Activated T-helper 1 cell treated with anti-CD3 and anti-CD28 coated beads, Interleukin-12 subunit alpha, Interleukin-12 subunit beta, Interleukin-2, Interleukin-4 antibody, amounts not matched to agents 30 ng/mL and 10 ng/mL and 1 ng/mL, durations not matched to agents 14 hours and 24 hours and 36 hours (primary cell): Measurements from ENCODE around the gene FAM163A. TPM values are rescaled to one million over a fixed set of nuclear protein-coding genes. Genes with fewer than 3 reads are reported as not detected.

Source experiments
- DNase-seq: peaks from one replicate; pipeline ENCODE4 v3.0.0; 2021; ENCODE audit warnings: low spot score
- H3K27ac Mint-ChIP-seq: one replicate; pipeline ENCODE4 v1.8.0; 2021; ENCODE audit warnings: mild to moderate bottlenecking, mixed read lengths
- H3K27me3 Mint-ChIP-seq: one replicate; pipeline ENCODE4 v1.8.0; 2022; ENCODE audit warnings: mild to moderate bottlenecking, moderate library complexity, mixed read lengths; ENCODE audit not compliant: insufficient read depth
- H3K36me3 Mint-ChIP-seq: one replicate; pipeline ENCODE4 v1.8.0; 2021; ENCODE audit warnings: low read depth, mixed read lengths
- H3K4me1 Mint-ChIP-seq: one replicate; pipeline ENCODE4 v1.8.0; 2021; ENCODE audit warnings: low read depth, mixed read lengths
- H3K4me3 Mint-ChIP-seq: one replicate; pipeline ENCODE4 v1.8.0; 2021; ENCODE audit warnings: mild to moderate bottlenecking, moderate library complexity, mixed read lengths
- H3K9me3 Mint-ChIP-seq: one replicate; pipeline ENCODE4 v1.8.0; 2021; ENCODE audit warnings: mixed read lengths
- intact Hi-C: fragments of 100-400 bp; cut with micrococcal nuclease; formaldehyde crosslinking; loops from one replicate; pipeline ENCODE4 v1.15.1; 2024
- total RNA-seq: library from RNA; stranded (reverse); gene quantifications from 2 replicates; pipeline ENCODE4 v1.2.3, GENCODE V29; 2022

The FAM163A gene
- total RNA-seq, 1 donor from 2014 or later: not detected

DNA sequence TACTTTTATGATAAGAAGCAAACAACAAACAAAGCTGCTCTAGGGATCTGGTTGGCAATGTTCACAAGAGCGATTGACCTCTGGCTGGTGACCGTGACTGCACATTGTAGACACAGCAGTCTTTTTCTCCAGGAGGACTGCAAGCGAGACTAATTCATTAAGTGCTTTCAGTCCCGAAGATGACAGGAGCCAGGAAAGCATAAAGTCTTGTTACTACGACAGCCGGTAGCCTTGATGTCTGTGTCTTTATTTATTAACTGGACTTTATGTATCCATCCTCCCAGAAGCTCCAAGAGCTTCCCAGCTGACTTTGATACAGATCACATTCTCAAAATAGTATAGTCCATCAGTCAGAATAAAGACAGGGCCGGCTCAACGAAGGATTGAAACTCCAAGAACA lies 18.2 kb downstream of the FAM163A start:
- peaks cover 8% of the 10 kb centered on the region for H3K27me3 Mint-ChIP-seq
- intact Hi-C loops: no loop called here
- no peaks in the 10 kb centered on the region for H3K4me1 Mint-ChIP-seq
- no peak overlapping the region for H3K4me3 Mint-ChIP-seq
- no peak for DNase-seq
- H3K36me3 Mint-ChIP-seq: no peaks in the 10 kb centered on the region
- H3K27ac Mint-ChIP-seq: no peak overlapping the region
- no peaks in the 10 kb centered on the region for H3K9me3 Mint-ChIP-seq

DNA sequence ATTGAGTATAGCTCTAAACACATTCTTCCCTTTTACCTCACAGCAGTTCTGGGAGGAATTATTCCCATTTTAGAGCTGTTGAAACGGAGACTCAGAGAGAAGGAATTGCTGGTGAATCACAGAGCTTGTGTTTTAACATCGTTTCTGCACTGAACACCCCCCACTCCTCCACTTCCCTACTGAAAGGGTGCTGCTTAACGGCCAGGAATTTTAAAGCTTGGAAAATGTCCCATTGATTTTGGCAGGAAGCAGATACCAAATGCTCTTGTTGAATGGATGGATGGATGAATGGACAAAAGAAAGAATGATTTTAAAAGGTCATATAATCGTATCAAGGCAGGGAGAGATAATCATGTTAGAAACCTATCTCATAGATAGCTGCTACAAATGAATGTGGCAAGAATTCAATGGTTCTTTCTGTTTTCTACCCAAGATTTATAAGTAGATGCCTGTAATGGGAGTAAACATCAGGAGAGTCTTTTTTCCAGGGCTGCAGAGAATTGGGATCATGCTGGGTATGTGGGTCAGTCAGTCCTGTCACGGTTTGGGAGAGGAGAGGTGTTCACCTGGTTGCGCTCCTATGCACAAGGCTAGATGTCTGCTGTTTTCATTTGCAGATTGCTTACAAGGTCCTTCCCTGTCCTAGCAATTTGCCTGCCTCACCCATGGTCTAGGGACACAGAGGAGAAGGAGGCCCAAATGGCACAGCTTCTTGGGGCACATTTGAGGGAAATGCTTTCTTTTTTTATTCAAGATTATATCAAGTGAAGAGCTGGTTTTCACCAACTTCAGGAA lies 19.0 kb downstream of the FAM163A start:
- H3K9me3 Mint-ChIP-seq: no peaks in the 10 kb centered on the region
- no peak for DNase-seq
- intact Hi-C loops: no loop called here
- H3K27ac Mint-ChIP-seq: no peak overlapping the region
- peaks cover 8% of the 10 kb centered on the region for H3K27me3 Mint-ChIP-seq
- H3K4me3 Mint-ChIP-seq: no peak overlapping the region
- no peaks in the 10 kb centered on the region for H3K4me1 Mint-ChIP-seq
- no peaks in the 10 kb centered on the region for H3K36me3 Mint-ChIP-seq

DNA sequence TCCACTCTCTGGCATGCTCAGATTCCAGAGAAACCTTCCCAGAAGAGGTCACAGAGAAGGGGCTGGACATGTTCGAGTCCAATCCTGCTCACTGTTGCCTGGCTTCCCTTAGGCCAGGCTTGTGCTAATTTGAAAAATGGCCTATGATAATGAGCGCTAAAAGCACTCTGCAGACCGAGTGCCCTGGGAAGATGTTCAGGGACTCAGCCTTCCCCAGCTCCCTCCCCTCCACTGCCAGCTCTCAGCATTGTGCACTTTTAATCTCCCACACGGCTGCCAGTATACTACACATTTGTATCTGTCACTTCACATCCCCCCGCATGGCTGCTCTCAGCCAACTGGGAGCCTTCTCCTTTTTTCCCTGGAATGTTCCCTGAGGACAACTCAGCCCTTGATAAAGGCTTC lies 24.1 kb downstream of the FAM163A start:
- Mint-ChIP-seq H3K9me3 (no peaks in the 10 kb centered on the region), H3K4me3 (no peak overlapping the region), H3K27ac (no peak overlapping the region), H3K36me3 (no peaks in the 10 kb centered on the region), H3K27me3 (peaks cover 6% of the 10 kb centered on the region), H3K4me1 (no peaks in the 10 kb centered on the region)
- DNase-seq: no peak
- intact Hi-C loops: no loop called here

DNA sequence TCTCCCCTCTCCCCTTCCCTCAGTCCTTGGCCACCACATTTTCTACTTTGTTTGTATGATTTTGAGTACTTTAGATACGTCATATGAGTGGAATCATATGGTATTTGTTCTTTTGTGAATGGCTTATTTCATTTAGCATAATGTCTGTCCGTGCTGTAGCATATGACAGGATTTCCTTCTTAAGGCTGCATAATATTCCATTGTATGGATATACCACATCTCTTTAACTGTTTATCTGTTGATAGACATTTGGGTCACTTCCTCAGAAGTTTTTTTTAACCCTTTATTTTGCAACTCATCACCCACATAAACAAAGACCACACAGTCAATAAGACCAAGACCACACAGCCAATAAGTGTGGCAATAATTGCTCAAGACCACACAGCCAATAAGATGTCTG lies 24.9 kb downstream of the FAM163A start:
- no peak overlapping the region for H3K4me3 Mint-ChIP-seq
- DNase-seq: no peak
- no peak overlapping the region for H3K27ac Mint-ChIP-seq
- H3K27me3 Mint-ChIP-seq: peaks cover 4% of the 10 kb centered on the region
- no peaks in the 10 kb centered on the region for H3K36me3 Mint-ChIP-seq
- H3K9me3 Mint-ChIP-seq: no peaks in the 10 kb centered on the region
- H3K4me1 Mint-ChIP-seq: no peaks in the 10 kb centered on the region
- intact Hi-C loops: no loop called here

DNA sequence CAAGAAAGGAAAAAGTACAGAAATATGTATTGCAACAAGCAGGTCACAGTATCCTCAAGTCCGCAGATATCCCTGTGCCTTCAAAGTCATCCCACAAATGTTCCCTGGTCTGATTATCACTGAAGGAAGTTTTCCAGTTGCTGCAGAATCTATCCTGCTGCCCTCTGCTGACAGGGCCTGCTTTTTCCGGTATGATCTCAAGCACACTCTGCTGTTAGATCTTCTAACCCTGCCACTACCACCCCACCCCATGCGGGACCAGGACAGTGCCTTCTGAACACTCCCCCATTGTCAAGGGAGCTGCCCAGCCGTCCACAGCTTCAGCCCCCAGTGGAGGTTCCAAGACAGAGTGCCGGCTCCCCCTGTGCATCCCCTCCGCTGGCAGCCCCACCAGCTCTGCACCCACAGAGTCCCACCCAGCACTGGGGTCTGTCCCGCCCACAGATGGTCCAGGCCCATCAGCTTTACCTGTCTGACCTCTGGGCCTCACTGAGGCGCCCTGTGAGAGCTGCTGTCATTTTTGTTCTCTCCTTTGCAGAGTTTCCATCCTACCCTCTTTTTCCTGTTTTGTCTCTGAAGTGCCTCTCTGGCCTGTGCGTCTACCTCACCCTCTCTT lies 27.9 kb downstream of the FAM163A start:
- H3K36me3 Mint-ChIP-seq: no peaks in the 10 kb centered on the region
- no peak for DNase-seq
- H3K9me3 Mint-ChIP-seq: no peaks in the 10 kb centered on the region
- no peak overlapping the region for H3K27ac Mint-ChIP-seq
- intact Hi-C loops: no loop called here
- H3K4me1 Mint-ChIP-seq: no peaks in the 10 kb centered on the region
- H3K4me3 Mint-ChIP-seq: no peak overlapping the region
- peaks cover 2% of the 10 kb centered on the region for H3K27me3 Mint-ChIP-seq

DNA sequence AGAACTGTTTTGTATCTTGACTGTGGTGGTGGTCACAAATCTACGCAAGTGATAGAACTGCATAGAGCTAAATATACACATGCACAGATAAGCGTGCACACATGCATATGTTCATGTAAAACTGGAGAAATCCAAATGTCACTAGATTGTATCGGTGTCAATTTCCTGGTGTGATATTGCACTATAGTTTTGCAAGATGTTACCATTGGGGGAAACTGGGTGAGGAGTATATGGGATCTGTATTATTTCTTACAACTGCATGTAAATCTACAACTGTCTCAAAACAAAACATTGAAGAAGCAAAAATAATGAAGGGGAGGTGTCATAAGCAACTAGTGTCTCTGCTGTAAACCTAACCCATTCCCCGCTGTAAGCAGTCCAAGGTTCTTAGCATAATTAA lies 30.2 kb downstream of the FAM163A start:
- Mint-ChIP-seq H3K27ac (no peak overlapping the region), H3K27me3 (no peaks in the 10 kb centered on the region)

DNA sequence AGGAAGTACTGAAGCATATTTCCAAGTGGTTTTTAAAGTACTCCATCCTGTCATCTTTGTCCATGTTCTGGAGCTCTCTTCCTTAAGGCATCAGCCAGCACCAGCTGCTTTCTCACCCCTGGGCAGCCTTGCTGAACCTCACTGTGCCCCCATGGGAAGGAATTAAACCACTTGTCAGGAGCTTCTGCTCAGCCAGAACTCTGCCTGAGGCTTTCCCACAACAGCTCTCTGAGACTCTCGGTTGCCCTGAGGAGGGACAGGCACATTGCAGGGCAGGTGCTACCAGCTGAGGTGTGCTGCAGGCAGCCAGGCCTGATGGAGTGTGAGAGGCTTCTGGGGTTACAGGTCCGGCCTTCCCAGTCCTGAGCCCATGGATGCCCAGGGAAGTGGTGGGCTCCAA lies 30.9 kb downstream of the FAM163A start:
- Mint-ChIP-seq H3K4me3 (no peak overlapping the region), H3K9me3 (no peaks in the 10 kb centered on the region), H3K4me1 (no peaks in the 10 kb centered on the region), H3K27me3 (peaks cover 3% of the 10 kb centered on the region), H3K36me3 (no peaks in the 10 kb centered on the region), H3K27ac (no peak overlapping the region)
- no peak for DNase-seq
- intact Hi-C loops: no loop called here

More for the DNA sequence above, 30.2 kb downstream of the FAM163A start:
- intact Hi-C loops: no loop called here
- Mint-ChIP-seq H3K4me1 (no peaks in the 10 kb centered on the region), H3K4me3 (no peak overlapping the region), H3K9me3 (no peaks in the 10 kb centered on the region), H3K36me3 (no peaks in the 10 kb centered on the region)
- no peak for DNase-seq

DNA sequence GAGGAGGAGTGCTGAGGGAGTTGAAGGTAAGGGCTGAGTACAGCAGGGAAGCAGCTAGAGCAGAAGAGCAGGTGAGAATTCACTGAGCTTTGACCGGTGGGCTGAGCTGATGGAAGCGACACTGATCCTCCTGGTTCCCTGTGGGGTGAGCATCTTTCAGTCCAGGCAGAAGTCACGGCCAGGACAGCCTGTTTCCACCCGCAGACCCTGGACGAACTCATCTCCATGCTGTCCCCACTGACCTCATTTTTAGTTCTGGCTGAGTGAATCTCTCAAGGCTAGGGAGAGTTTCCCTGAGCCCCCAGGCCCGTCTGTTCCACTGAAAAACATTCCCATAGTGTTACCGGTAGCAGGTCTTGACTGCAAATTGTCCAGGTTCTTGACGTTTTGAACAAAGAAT lies 31.5 kb downstream of the FAM163A start:
- no peaks in the 10 kb centered on the region for H3K36me3 Mint-ChIP-seq
- no peaks in the 10 kb centered on the region for H3K9me3 Mint-ChIP-seq
- no peak overlapping the region for H3K4me3 Mint-ChIP-seq
- H3K27ac Mint-ChIP-seq: no peak overlapping the region
- peaks cover 3% of the 10 kb centered on the region for H3K27me3 Mint-ChIP-seq
- H3K4me1 Mint-ChIP-seq: no peaks in the 10 kb centered on the region
- DNase-seq: no peak
- intact Hi-C loops: no loop called here

DNA sequence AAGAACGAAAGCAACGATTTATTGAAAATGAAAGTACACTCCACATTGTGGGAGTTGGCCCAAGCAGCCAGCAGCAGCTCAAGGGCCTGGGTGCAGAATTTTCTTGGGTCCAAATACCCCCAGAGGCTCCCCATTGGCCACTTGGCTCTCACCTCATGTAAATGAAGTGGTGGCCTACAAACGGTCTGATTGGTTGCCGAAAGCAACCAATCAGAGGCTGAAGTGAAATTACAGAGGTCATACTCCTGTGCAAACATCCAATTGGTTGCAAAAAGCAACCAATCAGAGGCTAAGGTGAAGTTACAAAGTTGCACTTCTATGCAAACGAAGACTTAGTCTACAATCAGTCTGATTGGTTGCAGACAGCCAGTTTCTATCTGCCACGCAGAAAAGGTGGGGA lies 31.9 kb downstream of the FAM163A start:
- Mint-ChIP-seq H3K36me3 (no peaks in the 10 kb centered on the region), H3K4me3 (no peak overlapping the region), H3K4me1 (no peaks in the 10 kb centered on the region), H3K9me3 (no peaks in the 10 kb centered on the region), H3K27me3 (peaks cover 5% of the 10 kb centered on the region), H3K27ac (no peak overlapping the region)
- intact Hi-C loops: no loop called here
- DNase-seq: no peak

DNA sequence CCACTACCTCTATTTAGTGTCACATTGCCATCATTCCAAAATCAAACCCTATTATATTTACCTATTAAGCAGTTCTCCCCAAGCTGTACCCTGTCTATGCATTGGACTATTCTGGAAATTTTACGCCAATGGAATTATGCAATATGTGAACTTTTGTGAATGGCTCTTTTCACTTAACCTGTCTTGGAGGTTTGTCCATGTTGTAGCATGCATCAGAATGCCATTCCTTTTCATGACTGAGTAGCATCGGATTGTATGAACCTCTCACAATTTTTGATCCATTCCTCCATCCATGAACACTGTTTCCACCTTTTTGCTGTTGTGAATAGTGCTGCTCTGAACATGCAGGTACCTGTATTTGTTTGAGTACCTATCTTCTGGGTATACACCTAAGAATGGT lies 33.7 kb downstream of the FAM163A start:
- no peak overlapping the region for H3K27ac Mint-ChIP-seq
- peaks cover 5% of the 10 kb centered on the region for H3K27me3 Mint-ChIP-seq
- H3K4me3 Mint-ChIP-seq: no peak overlapping the region
- intact Hi-C loops: no loop called here
- no peak for DNase-seq
- no peaks in the 10 kb centered on the region for H3K36me3 Mint-ChIP-seq
- H3K4me1 Mint-ChIP-seq: no peaks in the 10 kb centered on the region
- no peaks in the 10 kb centered on the region for H3K9me3 Mint-ChIP-seq

DNA sequence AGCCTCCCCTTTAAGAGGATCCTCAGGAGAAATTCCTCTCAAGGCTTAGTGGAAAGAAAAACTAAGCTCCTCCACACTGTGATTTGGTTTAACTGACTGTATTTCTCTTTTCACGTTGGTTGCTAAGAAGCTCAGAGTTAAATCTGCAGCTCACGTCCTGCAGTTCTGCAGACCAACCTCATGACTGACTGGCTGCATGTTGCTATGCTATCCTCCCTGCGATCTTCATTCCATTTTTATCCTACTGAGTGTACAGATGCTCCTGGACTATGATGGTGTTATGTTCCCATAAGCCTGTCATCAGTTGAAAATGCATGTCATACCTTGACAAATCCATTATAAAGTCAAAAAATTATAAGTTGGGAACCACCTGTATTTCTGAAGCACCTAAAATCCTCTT lies 34.6 kb downstream of the FAM163A start:
- Mint-ChIP-seq H3K9me3 (no peaks in the 10 kb centered on the region), H3K27ac (no peak overlapping the region), H3K4me1 (no peaks in the 10 kb centered on the region), H3K27me3 (peaks cover 5% of the 10 kb centered on the region), H3K36me3 (no peaks in the 10 kb centered on the region), H3K4me3 (no peak overlapping the region)
- intact Hi-C loops: no loop called here
- DNase-seq: no peak

DNA sequence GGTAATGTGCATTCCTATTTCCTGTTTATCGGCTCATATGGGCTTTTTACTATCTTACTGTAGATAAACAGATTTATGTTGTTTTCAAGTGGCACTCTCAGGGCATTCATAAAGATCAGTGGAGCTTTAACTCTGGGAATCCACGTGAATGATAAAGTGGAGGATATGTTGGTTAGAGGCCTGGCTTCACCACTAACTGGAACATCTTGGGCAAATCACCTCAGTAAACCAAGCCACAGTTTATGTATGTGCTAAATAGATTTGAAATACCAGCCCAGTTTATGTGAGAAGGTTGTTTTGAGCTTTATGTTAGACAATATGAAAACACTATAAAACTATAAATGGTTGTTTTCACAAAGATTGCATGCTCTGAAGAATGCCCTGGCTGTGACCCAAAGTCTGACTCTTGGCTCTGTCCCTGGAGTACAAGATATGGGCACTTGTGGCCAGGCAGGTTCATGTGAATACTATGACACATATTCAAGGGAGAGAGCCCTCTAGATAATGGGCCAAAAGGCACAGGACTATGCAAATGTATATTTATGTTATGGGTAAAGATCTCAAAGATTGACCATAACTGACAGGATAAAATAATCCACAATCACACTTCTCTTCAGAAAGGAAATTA lies 36.7 kb downstream of the FAM163A start:
- Mint-ChIP-seq H3K4me1 (no peaks in the 10 kb centered on the region), H3K9me3 (no peaks in the 10 kb centered on the region), H3K36me3 (no peaks in the 10 kb centered on the region)

DNA sequence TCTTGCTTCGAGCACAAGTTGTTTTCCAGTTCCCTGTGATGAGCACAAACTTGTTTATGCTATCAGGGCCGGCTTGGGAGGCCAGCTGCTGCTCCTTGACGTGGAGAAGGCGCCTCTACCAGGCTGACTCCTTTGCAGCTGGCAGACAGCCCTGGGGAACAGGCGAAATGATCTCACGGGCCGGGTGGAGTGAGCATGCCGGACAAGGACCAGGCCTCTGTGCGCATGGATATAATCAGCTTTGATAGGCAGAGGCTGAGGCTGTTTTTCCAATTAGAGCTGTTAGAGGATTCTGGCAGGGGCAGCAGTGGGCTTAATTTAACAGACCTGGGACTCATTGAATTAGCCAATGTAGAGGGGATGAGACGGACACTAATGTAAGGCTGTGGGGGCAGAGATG lies 38.9 kb downstream of the FAM163A start:
- Mint-ChIP-seq H3K4me3 (no peak overlapping the region), H3K27me3 (peaks cover 11% of the 10 kb centered on the region), H3K27ac (no peak overlapping the region), H3K4me1 (no peaks in the 10 kb centered on the region), H3K36me3 (no peaks in the 10 kb centered on the region), H3K9me3 (no peaks in the 10 kb centered on the region)
- intact Hi-C loops: no loop called here
- DNase-seq: no peak

More for the DNA sequence above, 36.7 kb downstream of the FAM163A start:
- Mint-ChIP-seq H3K4me3 (no peak overlapping the region), H3K27ac (no peak overlapping the region), H3K27me3 (peaks cover 8% of the 10 kb centered on the region)
- no peak for DNase-seq
- intact Hi-C loops: no loop called here
